HG03175 (cell line): ENCODE measurements around the gene TAF4.
"Not testable (repeated sequence)": the region's sequence is repeated elsewhere in the genome, so short reads cannot be mapped to it uniquely, and the experiment has no call there.

Experiments
- ATAC-seq: cut with Tn5 transposase; IDR thresholded peaks from one replicate; pipeline ENCODE4 v1.9.1; 2021; ENCODE audit warnings: mild to moderate bottlenecking, moderate library complexity; ENCODE audit not compliant: unreplicated experiment

The TAF4 gene

GRCh38 chr20:61949714-61950640, 115.7 kb downstream of the TAF4 start:
- no peak for ATAC-seq

- no peak for ATAC-seq
Observed at GRCh38 chr20:61949363-61949713, 116.3 kb downstream of the TAF4 start.

- ATAC-seq = no peak
Observed at GRCh38 chr20:61948586-61949362, 116.9 kb downstream of the TAF4 start.

- not testable (repeated sequence) for ATAC-seq
Observed at GRCh38 chr20:61948056-61948455, 117.6 kb downstream of the TAF4 start.

- ATAC-seq = not testable (repeated sequence)
Observed at GRCh38 chr20:61945495-61945894, 120.2 kb downstream of the TAF4 start.

- ATAC-seq = not testable (repeated sequence)
Observed at GRCh38 chr20:61944967-61945366, 120.7 kb downstream of the TAF4 start.

GRCh38 chr20:61942526-61942925, 123.2 kb downstream of the TAF4 start:
- ATAC-seq = no peak

GRCh38 chr20:61941721-61942405, 123.8 kb downstream of the TAF4 start:
- ATAC-seq = no peak

GRCh38 chr20:61940976-61941720, 124.5 kb downstream of the TAF4 start:
- ATAC-seq = no peak

GRCh38 chr20:61940491-61940890, 125.2 kb downstream of the TAF4 start:
- ATAC-seq = no peak

- no peak for ATAC-seq
Observed at GRCh38 chr20:61939691-61940360, 125.9 kb downstream of the TAF4 start.

GRCh38 chr20:61938839-61939690, 126.6 kb downstream of the TAF4 start:
- no peak for ATAC-seq

GRCh38 chr20:61937963-61938838, 127.5 kb downstream of the TAF4 start:
- ATAC-seq = no peak

- no peak for ATAC-seq
Observed at GRCh38 chr20:61937146-61937962, 128.3 kb downstream of the TAF4 start.

GRCh38 chr20:61936701-61937131, 129.0 kb downstream of the TAF4 start:
- no peak for ATAC-seq

- no peak for ATAC-seq
Observed at GRCh38 chr20:61935926-61936700, 129.6 kb downstream of the TAF4 start.
